Middle frontal gyrus (tissue), 1 donor: Measurements from ENCODE around the gene HNF4A.

ENCODE experiments used
- DNase-seq: peaks from one replicate; pipeline ENCODE4 v3.0.0-alpha.2; 2015; ENCODE audit warnings: low spot score; ENCODE audit errors: extremely low spot score

HNF4A gene

GRCh38 chr20:44423480-44423879 is 68.0 kb downstream of the HNF4A start:
- no peak for DNase-seq

- DNase-seq = no peak
Measured at GRCh38 chr20:44424039-44424495, 68.6 kb downstream of the HNF4A start.

GRCh38 chr20:44425923-44426322 is 70.4 kb downstream of the HNF4A start:
- DNase-seq = no peak

GRCh38 chr20:44426879-44427790 is 71.6 kb downstream of the HNF4A start:
- DNase-seq = peak; percentile 49

- DNase-seq = no peak
Measured at GRCh38 chr20:44427804-44428173, 72.3 kb downstream of the HNF4A start.

- no peak for DNase-seq
Measured at GRCh38 chr20:44428174-44429016, 72.9 kb downstream of the HNF4A start.

- no peak for DNase-seq
Measured at GRCh38 chr20:44429017-44429339, 73.5 kb downstream of the HNF4A start.

GRCh38 chr20:44429419-44430269 is 74.1 kb downstream of the HNF4A start:
- no peak for DNase-seq

- DNase-seq = no peak
Measured at GRCh38 chr20:44430270-44431065, 75.0 kb downstream of the HNF4A start.

GRCh38 chr20:44431118-44431501 is 75.6 kb downstream of the HNF4A start:
- no peak for DNase-seq

- no peak for DNase-seq
Measured at GRCh38 chr20:44431502-44432234, 76.2 kb downstream of the HNF4A start.

GRCh38 chr20:44432618-44433577 is 77.4 kb downstream of the HNF4A start:
- DNase-seq = no peak

- no peak for DNase-seq
Measured at GRCh38 chr20:44433751-44434538, 78.4 kb downstream of the HNF4A start.

- no peak for DNase-seq
Measured at GRCh38 chr20:44435630-44436335, 80.3 kb downstream of the HNF4A start.

GRCh38 chr20:44436393-44436792 is 80.9 kb downstream of the HNF4A start:
- no peak for DNase-seq

- DNase-seq = no peak
Measured at GRCh38 chr20:44437497-44437896, 82.0 kb downstream of the HNF4A start.

- no peak for DNase-seq
Measured at GRCh38 chr20:44438782-44439181, 83.3 kb downstream of the HNF4A start.
